Measurements from ENCODE around the gene ABT1.

DNA sequence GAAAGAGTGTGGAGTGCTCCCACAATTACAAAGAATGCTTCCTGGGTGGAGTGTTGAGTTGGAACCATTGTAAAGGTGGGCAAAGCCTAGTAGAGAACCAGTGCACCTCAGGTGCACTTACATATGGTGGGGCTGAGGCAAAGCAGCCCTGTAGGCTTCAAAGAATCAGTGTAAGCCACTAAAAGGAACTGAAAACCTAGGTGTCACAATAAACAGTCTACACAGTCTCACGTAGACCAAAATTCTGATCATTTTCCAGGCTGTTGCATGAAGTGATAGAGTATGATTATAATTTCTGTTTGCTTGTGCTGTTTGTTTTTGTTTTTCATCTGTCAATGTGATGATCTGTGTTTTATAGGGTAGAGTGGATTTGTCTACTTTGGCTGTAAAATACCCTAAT lies 2.8 kb downstream of the ABT1 start:
- no peak for TF ChIP-seq CTCF (IDR thresholded peaks at IDR 0.05)
- TF ChIP-seq, protein P1, sequence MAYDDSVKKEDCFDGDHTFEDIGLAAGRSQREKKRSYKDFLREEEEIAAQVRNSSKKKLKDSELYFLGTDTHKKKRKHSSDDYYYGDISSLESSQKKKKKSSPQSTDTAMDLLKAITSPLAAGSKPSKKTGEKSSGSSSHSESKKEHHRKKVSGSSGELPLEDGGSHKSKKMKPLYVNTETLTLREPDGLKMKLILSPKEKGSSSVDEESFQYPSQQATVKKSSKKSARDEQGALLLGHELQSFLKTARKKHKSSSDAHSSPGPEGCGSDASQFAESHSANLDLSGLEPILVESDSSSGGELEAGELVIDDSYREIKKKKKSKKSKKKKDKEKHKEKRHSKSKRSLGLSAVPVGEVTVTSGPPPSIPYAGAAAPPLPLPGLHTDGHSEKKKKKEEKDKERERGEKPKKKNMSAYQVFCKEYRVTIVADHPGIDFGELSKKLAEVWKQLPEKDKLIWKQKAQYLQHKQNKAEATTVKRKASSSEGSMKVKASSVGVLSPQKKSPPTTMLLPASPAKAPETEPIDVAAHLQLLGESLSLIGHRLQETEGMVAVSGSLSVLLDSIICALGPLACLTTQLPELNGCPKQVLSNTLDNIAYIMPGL (CRISPR knock-in tag; IDR thresholded peaks at IDR 0.05), result no peak
- no peak for TF ChIP-seq CBFB (CRISPR knock-in tag; IDR thresholded peaks at IDR 0.05; ENCODE audit: low read depth)
- no peak for TF ChIP-seq TCF7 (CRISPR knock-in tag; IDR thresholded peaks at IDR 0.05; ENCODE audit: low read depth)
- TF ChIP-seq NFYB (CRISPR knock-in tag; conservative IDR thresholded peaks at IDR 0.05; ENCODE audit: low read depth), result no peak
- no peak for TF ChIP-seq ZNF219 (CRISPR knock-in tag; IDR thresholded peaks at IDR 0.05; ENCODE audit: borderline replicate concordance)
- TF ChIP-seq ATF1 (CRISPR knock-in tag; IDR thresholded peaks at IDR 0.05), result no peak
- no peak for TF ChIP-seq SP1 (CRISPR knock-in tag; conservative IDR thresholded peaks at IDR 0.05)
- TF ChIP-seq, protein P2, sequence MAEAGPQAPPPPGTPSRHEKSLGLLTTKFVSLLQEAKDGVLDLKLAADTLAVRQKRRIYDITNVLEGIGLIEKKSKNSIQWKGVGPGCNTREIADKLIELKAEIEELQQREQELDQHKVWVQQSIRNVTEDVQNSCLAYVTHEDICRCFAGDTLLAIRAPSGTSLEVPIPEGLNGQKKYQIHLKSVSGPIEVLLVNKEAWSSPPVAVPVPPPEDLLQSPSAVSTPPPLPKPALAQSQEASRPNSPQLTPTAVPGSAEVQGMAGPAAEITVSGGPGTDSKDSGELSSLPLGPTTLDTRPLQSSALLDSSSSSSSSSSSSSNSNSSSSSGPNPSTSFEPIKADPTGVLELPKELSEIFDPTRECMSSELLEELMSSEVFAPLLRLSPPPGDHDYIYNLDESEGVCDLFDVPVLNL (CRISPR knock-in tag; IDR thresholded peaks at IDR 0.05; ENCODE audit: borderline replicate concordance, low read depth), result no peak
- TF ChIP-seq KAT7 (CRISPR knock-in tag; IDR thresholded peaks at IDR 0.05; ENCODE audit: borderline replicate concordance), result no peak
- TF ChIP-seq ZNF317 (CRISPR knock-in tag; IDR thresholded peaks at IDR 0.05; ENCODE audit: borderline replicate concordance, low read depth), result no peak
- TF ChIP-seq IRF2 (CRISPR knock-in tag; IDR thresholded peaks at IDR 0.05; ENCODE audit: borderline replicate concordance, low read depth), result no peak
